ENCODE measurements around the gene IKBKE.

The IKBKE gene

GRCh38 chr1:206466840-206467649, 3.2 kb upstream of the IKBKE start:
- TF ChIP-seq CTCF (IDR thresholded peaks at IDR 0.05; ENCODE audit: low read depth, low read length), result no peak
- no peak for DNase-seq (ENCODE audit: extremely low read depth, low read depth)

- no peak for TF ChIP-seq CTCF (IDR thresholded peaks at IDR 0.05; ENCODE audit: low read depth, low read length)
- DNase-seq (ENCODE audit: extremely low read depth, low read depth), result peak; percentile 44
Measured at GRCh38 chr1:206467915-206468314, 2.4 kb upstream of the IKBKE start.

GRCh38 chr1:206468571-206468970, 1.7 kb upstream of the IKBKE start:
- TF ChIP-seq CTCF (IDR thresholded peaks at IDR 0.05; ENCODE audit: low read depth, low read length), result no peak
- no peak for DNase-seq (ENCODE audit: extremely low read depth, low read depth)

GRCh38 chr1:206469411-206469932, 804 bp upstream of the IKBKE start:
- no peak for DNase-seq (ENCODE audit: extremely low read depth, low read depth)
- TF ChIP-seq CTCF (IDR thresholded peaks at IDR 0.05; ENCODE audit: low read depth, low read length), result no peak

GRCh38 chr1:206470692-206471414, 577 bp downstream of the IKBKE start:
- DNase-seq (ENCODE audit: extremely low read depth, low read depth), result peak; percentile 15

GRCh38 chr1:206471415-206471801, 1.1 kb downstream of the IKBKE start:
- TF ChIP-seq CTCF (IDR thresholded peaks at IDR 0.05; ENCODE audit: low read depth, low read length), result no peak
- DNase-seq (ENCODE audit: extremely low read depth, low read depth), result no peak

More at GRCh38 chr1:206470692-206471414, 577 bp downstream of the IKBKE start:
- no peak for TF ChIP-seq CTCF (IDR thresholded peaks at IDR 0.05; ENCODE audit: low read depth, low read length)

- TF ChIP-seq CTCF (IDR thresholded peaks at IDR 0.05; ENCODE audit: low read depth, low read length), result no peak
- no peak for DNase-seq (ENCODE audit: extremely low read depth, low read depth)
Measured at GRCh38 chr1:206472024-206472423, 1.7 kb downstream of the IKBKE start.

Measured in AG09319 (cell line).